ENCODE data around the gene CETN3.
"Not testable (repeated sequence)": the region's sequence is repeated elsewhere in the genome, so short reads cannot be mapped to it uniquely, and the experiment has no call there.

CETN3 gene

GRCh38 chr5:90384389-90384788, 25.2 kb downstream of the CETN3 start:
- in situ Hi-C loops (cut with MboI; ENCODE audit: low sequenced_read_pairs) = no loop called here

- in situ Hi-C loops (cut with MboI; ENCODE audit: low sequenced_read_pairs) = no loop called here
Measured at GRCh38 chr5:90383903-90384302, 25.7 kb downstream of the CETN3 start.

DNA sequence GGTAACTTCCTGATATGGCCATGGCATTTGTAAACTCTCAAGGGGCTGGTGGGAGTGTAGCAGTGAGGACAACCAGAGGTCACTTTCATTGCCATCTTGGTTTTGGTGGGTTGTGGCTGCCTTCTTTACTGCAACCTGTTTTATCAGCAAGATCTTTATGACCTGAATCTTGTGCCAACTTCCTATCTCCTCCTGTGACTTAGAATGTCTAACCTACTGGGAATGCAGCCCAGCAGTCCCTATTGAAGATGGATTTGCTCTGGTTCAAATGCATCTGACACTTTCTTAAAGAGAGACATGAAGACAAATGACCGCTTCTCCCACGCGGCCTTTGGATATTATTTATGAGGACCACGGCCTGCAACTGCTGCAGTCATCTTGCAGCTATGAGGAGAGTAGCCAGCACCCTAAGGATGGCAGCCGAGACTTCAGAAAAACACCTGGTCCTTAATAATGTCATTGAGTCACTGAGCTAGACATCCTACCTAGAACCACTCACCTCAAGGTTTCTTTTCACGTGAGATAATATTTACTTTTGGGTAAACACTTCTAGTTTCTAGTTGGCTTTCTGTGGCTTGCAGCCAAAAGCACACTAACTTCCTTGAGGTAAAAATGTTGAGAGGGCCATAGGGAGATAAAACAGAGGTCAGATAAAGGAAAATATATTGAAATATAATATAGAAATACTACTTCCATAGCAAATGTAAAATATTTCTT, 28.2 kb downstream of the CETN3 start:
- in situ Hi-C loops (cut with MboI; ENCODE audit: low sequenced_read_pairs) = no loop called here

DNA sequence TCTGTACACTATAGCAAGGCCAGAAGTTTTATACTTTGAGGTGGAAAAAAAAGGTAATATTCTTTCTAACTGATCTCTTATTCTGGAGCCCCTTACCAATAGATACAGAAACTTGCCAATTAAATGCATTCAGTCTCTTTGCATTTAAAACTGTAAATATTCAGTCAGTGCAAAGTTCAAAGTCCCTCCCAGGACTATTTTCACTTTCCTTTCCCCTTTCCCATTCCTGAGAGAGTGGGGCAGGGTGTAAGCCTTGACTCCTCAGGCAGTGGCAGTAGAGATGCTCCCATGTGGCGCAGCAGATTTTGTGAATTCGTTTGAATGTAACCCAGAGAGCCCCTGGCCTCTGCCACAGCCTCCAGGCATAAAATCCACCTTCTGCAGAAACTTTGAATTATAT, 29.9 kb downstream of the CETN3 start:
- in situ Hi-C loops (cut with MboI; ENCODE audit: low sequenced_read_pairs) = no loop called here

DNA sequence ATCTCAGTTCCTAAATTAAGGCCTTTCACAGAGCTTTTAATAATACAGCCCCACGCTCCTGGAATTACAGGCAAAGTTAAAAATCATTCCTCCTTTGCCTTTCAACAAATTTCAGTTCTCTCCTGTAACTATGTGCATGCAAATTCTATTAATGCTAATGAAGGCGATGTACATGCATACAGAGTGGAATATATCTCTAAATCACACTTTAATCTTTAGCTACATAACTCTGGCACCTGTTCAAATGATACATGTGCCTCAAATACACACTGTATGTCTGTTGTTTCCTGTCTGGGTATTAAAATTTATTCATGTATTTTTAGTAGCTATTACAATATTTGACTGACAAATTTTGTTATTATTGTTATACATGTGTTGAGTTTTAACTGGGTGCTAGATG, 30.8 kb downstream of the CETN3 start:
- in situ Hi-C loops (cut with MboI; ENCODE audit: low sequenced_read_pairs) = no loop called here

DNA sequence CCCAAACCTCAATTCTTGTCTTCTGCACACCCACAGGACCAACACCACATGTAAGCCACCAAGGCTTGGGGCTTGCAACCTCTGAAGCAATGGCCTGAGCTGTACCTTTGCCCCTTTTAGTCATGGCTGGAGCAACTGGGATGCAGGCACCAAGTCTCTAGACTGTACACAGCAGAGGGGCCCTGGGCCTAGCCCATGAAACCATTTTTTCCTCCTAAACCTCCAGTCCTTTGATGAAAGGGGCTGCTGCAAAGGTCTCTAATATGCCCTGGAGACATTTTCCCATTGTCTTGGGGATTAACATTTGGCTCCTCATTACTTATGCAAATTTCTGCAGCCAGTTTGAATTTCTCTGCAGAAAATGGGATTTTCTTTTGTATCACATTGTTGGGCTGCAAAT, 38.3 kb downstream of the CETN3 start:
- in situ Hi-C loops (cut with MboI; ENCODE audit: low sequenced_read_pairs) = not testable (repeated sequence)

GRCh38 chr5:90368454-90369246, 40.9 kb downstream of the CETN3 start:
- in situ Hi-C loops (cut with MboI; ENCODE audit: low sequenced_read_pairs) = no loop called here

DNA sequence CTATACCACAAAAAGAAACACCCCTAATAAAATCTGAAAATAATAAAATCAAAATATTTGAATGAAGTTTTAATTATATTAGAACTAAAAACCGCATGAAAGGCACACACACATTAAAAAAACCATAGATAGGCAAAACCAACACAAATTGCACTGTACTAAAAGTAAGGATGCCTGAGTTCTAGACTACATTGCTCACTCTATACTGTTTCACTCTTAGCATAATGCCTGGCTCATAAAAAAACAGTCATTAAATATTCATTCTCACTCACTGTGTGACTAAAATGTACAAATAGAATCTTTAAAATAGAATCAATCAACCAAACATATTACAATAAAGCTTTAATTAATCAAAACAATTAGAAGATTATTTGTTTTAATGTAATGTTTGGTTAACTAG, 41.7 kb downstream of the CETN3 start:
- in situ Hi-C loops (cut with MboI; ENCODE audit: low sequenced_read_pairs) = no loop called here

GRCh38 chr5:90366948-90367347, 42.6 kb downstream of the CETN3 start:
- in situ Hi-C loops (cut with MboI; ENCODE audit: low sequenced_read_pairs) = no loop called here

DNA sequence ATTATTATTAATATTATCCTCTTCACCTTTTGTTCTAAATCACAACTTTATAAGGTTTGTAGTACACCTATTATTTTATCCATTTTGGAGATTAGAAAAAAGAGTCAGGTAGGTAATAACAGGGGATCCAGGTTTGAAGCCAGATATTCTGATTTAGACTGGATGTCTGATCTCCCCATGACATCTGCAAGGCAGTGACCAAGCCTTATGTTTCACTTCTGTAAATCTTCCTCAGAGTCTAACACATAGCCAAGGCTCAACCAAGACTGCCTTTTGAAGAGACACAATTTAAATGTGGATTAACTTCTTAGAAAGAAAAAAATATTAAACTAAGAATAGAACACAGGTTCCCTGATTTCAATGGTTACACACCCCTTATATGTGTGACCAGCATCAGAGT, 44.2 kb downstream of the CETN3 start:
- in situ Hi-C loops (cut with MboI; ENCODE audit: low sequenced_read_pairs) = no loop called here

GRCh38 chr5:90359073-90359920, 50.3 kb downstream of the CETN3 start:
- in situ Hi-C loops (cut with MboI; ENCODE audit: low sequenced_read_pairs) = no loop called here

DNA sequence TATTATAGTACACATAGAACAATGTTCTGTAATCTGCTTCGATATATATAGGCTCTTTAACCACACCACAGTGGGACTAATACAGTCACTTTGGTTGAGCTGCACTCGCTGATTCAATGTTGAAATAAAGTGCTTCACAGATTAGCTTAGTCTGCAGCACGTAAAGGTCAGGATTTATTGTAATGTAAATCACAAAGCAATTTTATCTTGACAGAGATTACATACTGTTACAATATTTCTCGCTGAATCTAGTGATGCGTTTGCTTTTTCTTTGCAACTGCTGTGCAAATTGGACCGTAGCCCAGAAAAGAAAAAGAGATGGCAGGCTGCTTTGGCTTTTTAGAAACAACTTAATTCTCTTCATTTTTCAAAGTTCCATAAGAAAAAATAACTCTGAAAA, 52.9 kb downstream of the CETN3 start:
- in situ Hi-C loops (cut with MboI; ENCODE audit: low sequenced_read_pairs) = no loop called here

DNA sequence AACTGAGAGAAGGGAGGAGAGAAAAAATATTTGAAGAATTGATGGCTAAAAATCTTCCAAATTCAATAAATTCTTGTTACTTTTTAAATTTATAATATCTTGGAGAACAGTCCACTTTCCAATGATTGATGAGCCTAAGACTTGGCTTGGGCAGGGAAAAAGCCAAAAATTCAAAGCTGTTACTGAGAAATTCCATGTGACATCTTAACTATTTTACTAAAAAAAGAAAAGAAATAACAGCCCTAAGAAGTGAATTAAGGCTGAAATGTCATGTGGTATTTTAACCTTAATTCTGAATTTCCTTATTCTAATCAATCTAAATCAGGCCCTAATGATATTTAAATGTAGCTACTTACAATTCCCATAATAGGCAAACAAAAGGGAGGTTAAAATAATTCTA, 53.4 kb downstream of the CETN3 start:
- in situ Hi-C loops (cut with MboI; ENCODE audit: low sequenced_read_pairs) = no loop called here

DNA sequence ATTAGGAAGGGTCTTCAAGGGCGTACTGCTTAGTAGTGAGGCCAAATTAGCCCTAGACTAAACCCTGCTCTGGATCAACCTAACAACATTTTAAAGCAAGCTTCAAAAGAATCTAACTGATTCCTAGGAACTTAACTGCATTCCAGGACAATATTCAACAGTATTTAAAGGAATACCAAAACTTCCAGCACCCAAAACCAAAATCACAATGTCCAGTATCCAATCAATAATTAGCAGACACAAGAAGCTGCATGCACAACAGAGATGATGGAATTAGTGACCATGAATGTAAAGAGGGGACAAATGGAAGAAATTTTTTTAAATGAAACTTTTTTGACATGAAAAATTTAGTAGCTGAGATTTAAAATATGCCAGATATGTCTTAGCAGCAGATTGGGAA, 53.9 kb downstream of the CETN3 start:
- in situ Hi-C loops (cut with MboI; ENCODE audit: low sequenced_read_pairs) = no loop called here

DNA sequence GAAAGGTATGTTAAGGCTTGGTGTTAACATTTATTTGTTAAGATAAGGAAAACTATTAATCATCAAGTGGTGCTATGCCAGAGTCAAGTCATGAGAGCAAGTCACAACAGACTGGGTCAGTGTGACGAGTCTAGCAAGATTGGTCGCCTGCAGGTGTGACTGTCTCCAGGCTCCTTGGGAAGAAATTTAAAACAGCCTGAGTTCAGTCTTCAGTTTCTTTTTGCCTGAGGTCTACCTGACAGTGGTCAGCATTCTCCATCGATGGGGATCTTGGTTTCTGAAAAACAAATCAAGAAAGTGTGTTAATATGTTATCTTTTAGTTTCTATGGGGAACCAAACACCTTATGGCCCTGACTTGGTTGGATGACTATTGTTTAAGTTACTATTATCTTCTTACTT, 56.3 kb downstream of the CETN3 start:
- in situ Hi-C loops (cut with MboI; ENCODE audit: low sequenced_read_pairs) = no loop called here

- in situ Hi-C loops (cut with MboI; ENCODE audit: low sequenced_read_pairs) = no loop called here
Measured at GRCh38 chr5:90351101-90351500, 58.5 kb downstream of the CETN3 start.

DNA sequence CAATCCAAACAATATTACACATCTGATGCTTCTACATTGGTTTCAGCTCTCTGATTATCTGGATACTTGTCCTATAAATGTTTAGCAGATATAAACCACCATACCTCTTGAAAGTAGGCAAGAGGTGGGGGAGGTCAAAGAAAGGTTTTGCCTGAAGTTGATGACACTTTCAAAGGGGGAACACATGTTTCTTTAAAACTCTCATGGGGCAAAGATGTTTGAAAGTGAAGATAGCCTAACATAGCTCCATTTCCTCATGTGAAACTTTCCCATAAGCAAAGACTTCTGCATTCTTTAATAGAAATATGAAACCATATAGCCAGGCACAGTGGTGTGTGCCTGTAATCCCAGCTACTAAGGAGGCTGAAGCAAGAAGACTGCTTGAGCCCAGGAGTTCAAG, 62.1 kb downstream of the CETN3 start:
- in situ Hi-C loops (cut with MboI; ENCODE audit: low sequenced_read_pairs) = no loop called here

- in situ Hi-C loops (cut with MboI; ENCODE audit: low sequenced_read_pairs) = no loop called here
Measured at GRCh38 chr5:90345684-90346083, 63.9 kb downstream of the CETN3 start.

DNA sequence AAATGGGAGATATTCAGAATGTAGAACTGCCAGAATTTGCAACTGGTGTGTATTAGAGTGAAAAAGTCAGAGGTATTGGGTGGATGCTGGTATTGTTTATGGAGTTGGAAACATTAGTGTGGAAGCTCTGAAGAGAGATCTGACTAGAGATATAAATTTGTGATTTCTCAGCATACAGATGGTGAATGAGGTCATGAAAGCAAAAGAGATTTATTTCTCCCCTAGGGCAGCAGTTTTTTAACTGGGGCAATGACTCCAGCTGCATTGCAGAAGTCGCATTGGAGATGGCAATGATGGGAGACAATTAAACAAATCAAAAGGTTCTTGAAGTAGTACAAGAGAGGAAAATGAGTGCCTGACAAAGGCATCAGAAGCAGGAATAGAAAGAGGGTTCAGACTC, 64.9 kb downstream of the CETN3 start:
- in situ Hi-C loops (cut with MboI; ENCODE audit: low sequenced_read_pairs) = no loop called here

DNA sequence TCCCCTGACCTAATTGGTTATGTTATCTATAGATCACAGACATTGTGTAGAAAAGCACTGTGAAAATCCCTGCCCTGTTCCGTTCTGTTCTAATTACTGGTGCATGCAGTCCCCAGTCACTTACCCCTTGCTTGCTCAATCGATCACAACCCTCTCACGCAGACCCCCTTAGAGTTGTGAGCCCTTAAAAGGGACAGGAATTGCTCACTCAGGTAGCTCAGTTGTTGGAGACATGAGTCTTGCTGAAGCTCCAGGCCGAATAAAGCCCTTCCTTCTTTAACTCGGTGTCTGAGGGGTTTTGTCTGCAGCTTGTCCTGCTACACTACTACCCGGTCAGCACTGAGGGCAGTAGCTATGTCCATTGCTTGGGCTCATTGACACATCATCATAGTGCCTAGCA, 65.8 kb downstream of the CETN3 start:
- in situ Hi-C loops (cut with MboI; ENCODE audit: low sequenced_read_pairs) = not testable (repeated sequence)

- in situ Hi-C loops (cut with MboI; ENCODE audit: low sequenced_read_pairs) = no loop called here
Measured at GRCh38 chr5:90342576-90342975, 67.0 kb downstream of the CETN3 start.
